Kidney epithelial cell (primary cell): ENCODE measurements around the gene RAB20. TPM values are rescaled to one million over a fixed set of nuclear protein-coding genes. Genes with fewer than 3 reads are reported as not detected.

Experiments
- DNase-seq: peaks from one replicate; pipeline ENCODE4 v3.0.0-alpha.2; 2010; ENCODE audit warnings: low read depth
- H3K27me3 ChIP-seq: 2 replicates; pipeline ENCODE4 v1.6.0; 2011; ENCODE audit warnings: low read length; ENCODE audit not compliant: control insufficient read depth, insufficient read depth
- H3K36me3 ChIP-seq: 2 replicates; pipeline ENCODE4 v1.5.1; 2011; ENCODE audit warnings: low read length; ENCODE audit not compliant: control insufficient read depth, insufficient read depth
- H3K4me3 ChIP-seq: 2 replicates; pipeline ENCODE4 v1.5.1; 2011; ENCODE audit warnings: low read depth, mild to moderate bottlenecking, control low read depth, low read length
- total RNA-seq: library from RNA; depleted of rRNA; stranded (reverse); fragments of >200 nt; gene quantifications from 2 replicates; pipeline ENCODE4 v1.2.3, GENCODE V29; 2015
- TF ChIP-seq, protein P1 (sequence below): IDR thresholded peaks from 2 replicates; pipeline ENCODE4 v1.5.1; 2011; ENCODE audit warnings: mild to moderate bottlenecking, moderate library complexity, low read length, control low read depth, inconsistent platforms; ENCODE audit not compliant: insufficient read depth, poor library complexity, severe bottlenecking

Gene RAB20
- total RNA-seq, 1 donor from 2014 or later: 7.4 TPM

DNA sequence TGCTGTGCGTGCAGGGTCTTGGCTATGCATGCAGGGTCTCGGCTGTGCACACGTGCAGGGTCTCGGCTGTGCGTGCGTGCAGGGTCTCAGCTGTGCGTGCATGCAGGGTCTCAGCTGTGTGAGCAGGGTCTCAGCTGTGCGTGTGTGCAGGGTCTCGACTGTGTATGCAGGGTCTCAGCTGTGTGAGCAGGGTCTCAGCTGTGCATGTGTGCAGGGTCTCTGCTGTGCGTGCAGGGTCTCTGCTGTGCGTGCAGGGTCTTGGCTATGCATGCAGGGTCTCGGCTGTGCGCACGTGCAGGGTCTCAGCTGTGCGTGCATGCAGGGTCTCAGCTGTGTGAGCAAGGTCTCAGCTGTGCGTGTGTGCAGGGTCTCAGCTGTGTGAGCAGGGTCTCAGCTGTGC is 42.5 kb downstream of the RAB20 start:
- Histone ChIP-seq H3K36me3 (peaks cover 1% of the 10 kb centered on the region), H3K27me3 (no peaks in the 10 kb centered on the region), H3K4me3 (no peak overlapping the region)
- TF ChIP-seq, protein P1, sequence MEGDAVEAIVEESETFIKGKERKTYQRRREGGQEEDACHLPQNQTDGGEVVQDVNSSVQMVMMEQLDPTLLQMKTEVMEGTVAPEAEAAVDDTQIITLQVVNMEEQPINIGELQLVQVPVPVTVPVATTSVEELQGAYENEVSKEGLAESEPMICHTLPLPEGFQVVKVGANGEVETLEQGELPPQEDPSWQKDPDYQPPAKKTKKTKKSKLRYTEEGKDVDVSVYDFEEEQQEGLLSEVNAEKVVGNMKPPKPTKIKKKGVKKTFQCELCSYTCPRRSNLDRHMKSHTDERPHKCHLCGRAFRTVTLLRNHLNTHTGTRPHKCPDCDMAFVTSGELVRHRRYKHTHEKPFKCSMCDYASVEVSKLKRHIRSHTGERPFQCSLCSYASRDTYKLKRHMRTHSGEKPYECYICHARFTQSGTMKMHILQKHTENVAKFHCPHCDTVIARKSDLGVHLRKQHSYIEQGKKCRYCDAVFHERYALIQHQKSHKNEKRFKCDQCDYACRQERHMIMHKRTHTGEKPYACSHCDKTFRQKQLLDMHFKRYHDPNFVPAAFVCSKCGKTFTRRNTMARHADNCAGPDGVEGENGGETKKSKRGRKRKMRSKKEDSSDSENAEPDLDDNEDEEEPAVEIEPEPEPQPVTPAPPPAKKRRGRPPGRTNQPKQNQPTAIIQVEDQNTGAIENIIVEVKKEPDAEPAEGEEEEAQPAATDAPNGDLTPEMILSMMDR: no peak
- no peak for DNase-seq

DNA sequence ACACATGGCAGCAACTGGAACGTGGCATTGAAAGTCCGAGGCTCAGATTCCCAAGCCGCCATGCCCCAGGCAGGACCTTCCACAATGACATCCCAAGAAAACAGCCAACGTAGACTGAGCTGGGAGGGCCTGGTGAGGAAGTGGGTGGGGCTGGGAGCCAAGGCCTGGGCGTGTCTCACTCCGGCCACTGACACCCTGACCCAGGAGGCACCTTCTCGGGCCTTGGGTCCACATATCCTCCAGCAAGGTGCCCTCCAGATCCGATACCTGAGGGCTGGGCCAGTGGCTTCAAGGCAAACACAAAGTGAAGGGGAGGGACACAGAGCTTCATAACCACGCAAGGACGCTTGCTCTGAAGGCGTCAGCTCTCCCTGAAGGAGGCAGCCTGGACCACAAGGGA is 43.0 kb downstream of the RAB20 start:
- TF ChIP-seq, protein P1: no peak
- Histone ChIP-seq H3K4me3 (no peak overlapping the region), H3K27me3 (no peaks in the 10 kb centered on the region), H3K36me3 (peaks cover 3% of the 10 kb centered on the region)
- DNase-seq: no peak

DNA sequence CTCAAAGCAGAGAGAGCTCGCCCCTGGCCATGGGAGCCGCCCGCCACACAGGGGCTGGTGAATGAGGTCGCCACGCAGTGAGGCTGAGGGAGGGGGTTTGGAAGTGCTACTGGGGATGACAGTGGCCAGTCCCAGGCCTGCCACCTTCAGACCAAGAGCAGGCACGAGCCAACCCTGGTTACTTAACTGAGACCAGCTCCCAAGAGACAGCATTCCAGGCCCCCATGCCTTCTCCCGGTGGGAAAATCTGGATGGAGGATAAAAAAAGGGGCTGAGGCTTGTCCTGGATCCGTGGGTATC is 43.3 kb downstream of the RAB20 start:
- H3K36me3 ChIP-seq: peaks cover 3% of the 10 kb centered on the region
- TF ChIP-seq, protein P1: no peak
- H3K4me3 ChIP-seq: no peak overlapping the region
- no peaks in the 10 kb centered on the region for H3K27me3 ChIP-seq
- DNase-seq: no peak

DNA sequence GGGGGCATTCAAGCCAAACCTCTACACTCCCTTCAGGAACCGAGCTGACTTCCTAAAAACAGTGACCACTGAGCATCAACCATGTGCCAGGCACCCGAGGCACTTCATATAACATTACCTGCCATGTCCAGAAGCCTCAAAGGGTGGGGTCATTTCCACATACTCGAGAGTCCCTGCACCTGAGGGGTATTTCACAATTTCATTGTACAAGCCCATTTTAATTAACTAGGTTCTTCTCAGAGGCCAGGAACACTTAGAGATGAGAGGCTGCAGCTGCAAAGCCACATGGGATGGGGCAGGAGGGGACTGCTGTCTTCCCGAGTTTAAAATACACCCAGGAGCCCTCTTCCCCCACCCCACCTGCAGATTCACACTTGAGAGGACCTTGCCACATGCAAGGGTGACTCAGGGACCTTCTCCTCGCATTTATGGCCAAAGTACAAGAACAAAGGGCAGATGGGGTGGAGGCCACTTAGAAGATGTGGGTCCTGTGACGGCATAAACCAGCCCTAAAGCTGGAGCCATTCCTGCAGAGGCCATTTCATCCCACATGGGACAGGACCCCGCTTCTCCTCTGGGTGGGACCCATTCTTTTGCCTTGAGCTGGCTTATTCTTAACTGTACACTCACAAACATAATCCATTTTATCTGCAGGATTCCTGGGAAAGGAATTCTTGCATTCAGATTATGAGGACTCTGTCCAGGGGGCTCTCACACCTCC is 43.9 kb downstream of the RAB20 start:
- no peaks in the 10 kb centered on the region for H3K27me3 ChIP-seq
- DNase-seq: no peak
- peaks cover 4% of the 10 kb centered on the region for H3K36me3 ChIP-seq
- no peak overlapping the region for H3K4me3 ChIP-seq
- TF ChIP-seq, protein P1: no peak

DNA sequence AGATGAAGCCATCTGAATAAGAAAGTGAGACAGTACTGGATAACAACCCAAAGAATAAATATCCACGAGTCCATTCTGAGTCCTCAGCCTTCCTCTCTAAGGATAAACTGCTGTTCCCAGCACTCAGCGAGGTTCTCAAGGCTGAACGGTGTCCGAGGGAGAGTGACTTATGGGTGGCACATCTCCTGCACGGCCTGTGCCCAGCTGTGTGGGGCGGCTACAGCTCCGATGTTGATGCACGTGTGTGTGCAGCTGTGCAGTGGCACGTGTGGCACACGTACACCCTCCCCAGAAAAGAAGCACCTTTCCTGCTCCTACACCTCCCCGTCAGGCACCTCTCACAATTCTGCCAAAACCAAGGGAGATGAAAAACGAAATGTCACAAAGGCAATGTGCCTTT is 45.0 kb downstream of the RAB20 start:
- H3K36me3 ChIP-seq: peaks cover 9% of the 10 kb centered on the region
- TF ChIP-seq, protein P1: no peak
- no peaks in the 10 kb centered on the region for H3K27me3 ChIP-seq
- no peak for DNase-seq
- H3K4me3 ChIP-seq: no peak overlapping the region

DNA sequence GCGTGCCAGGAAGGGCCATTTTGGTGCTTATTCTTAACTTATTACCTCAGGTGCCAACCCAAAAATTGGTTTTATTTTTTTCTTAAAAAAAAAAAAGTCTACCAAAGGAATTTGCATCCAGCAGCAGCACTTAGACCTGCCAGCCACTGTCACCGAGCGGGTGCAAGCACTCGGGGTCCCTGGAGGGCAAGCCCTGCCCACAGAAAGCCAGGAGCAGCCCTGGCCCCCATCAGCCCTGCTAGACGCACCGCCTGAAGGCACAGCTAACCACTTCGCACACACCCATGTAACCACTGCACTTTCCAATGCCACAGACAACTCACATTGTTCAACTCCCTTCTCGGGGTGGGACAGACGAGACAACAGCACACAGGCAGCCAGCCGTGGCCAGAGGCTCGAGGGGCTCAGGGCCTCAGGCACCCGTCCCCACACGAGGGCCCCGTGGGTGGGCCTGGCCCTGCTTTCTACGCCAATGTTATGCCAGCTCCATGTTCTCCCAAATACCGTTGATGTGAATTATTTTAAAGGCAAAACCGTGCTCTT is 49.3 kb downstream of the RAB20 start:
- no peak for DNase-seq
- TF ChIP-seq, protein P1: no peak
- H3K4me3 ChIP-seq: no peak overlapping the region
- no peaks in the 10 kb centered on the region for H3K27me3 ChIP-seq
- peaks cover 16% of the 10 kb centered on the region for H3K36me3 ChIP-seq
